SH-SY5Y (cell line): ENCODE measurements around the gene CDKN1C.

ENCODE experiments used
- GATA2 ChIP-seq: IDR thresholded peaks from 2 replicates; pipeline ENCODE4 v1.6.1; 2011; ENCODE audit warnings: mild to moderate bottlenecking, low read depth, low read length
- GATA3 ChIP-seq: IDR thresholded peaks from 2 replicates; pipeline ENCODE4 v1.6.1; 2011; ENCODE audit warnings: low read depth, mild to moderate bottlenecking, low read length, moderate library complexity

The CDKN1C gene

GRCh38 chr11:2882396-2883110 is 3.0 kb downstream of the CDKN1C start:
- TF ChIP-seq GATA3 (no peak), GATA2 (no peak)

DNA sequence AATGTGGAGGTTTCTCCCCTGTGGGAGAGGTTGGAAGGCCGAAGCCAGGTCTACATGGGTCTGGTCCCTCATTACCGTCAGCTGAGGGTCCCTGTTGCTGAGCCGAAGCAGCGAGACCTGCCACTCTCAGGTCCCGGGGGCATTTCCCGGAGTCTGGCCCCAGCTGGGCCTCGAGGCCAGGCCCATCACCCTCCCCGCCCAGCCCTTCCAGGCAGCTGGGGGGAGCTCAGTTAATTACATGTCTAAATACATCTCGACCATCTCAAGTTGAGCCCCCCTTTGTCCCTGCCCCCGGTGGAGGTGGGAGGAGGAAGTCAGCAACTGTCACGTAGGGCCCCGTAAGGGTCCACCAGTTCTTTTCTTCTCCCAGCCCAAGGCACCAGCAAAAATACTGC is 3.6 kb downstream of the CDKN1C start:
- TF ChIP-seq GATA3 (no peak), GATA2 (no peak)

- no peak for TF ChIP-seq GATA2
- TF ChIP-seq GATA3, result no peak
Observed at GRCh38 chr11:2881076-2881980, 4.2 kb downstream of the CDKN1C start.

- TF ChIP-seq GATA2, result no peak
- TF ChIP-seq GATA3, result no peak
Observed at GRCh38 chr11:2880646-2881045, 4.9 kb downstream of the CDKN1C start.

- TF ChIP-seq GATA3, result no peak
- no peak for TF ChIP-seq GATA2
Observed at GRCh38 chr11:2878782-2879181, 6.8 kb downstream of the CDKN1C start.

DNA sequence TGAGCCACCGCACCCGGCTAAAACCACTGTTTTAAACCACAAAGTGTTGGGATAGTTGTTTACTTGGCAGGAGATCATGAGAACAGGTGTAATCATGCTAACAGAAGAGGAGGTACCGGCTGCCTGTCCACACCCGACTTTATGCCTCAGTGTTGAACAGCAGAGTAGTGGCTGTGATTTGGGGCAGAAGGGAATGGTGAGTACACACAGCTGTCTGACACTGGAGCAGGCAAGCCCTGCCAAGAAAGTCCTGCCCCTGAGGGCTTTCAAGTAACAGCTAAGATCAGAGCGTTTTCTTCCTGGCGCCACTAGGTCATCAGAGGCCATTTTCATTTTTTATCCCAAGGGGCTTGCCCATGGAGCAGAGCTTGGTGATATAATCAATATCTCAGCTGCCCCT is 8.1 kb downstream of the CDKN1C start:
- TF ChIP-seq GATA3, result no peak
- no peak for TF ChIP-seq GATA2

- TF ChIP-seq GATA3 (no peak), GATA2 (no peak)
Observed at GRCh38 chr11:2874963-2875362, 10.6 kb downstream of the CDKN1C start.

DNA sequence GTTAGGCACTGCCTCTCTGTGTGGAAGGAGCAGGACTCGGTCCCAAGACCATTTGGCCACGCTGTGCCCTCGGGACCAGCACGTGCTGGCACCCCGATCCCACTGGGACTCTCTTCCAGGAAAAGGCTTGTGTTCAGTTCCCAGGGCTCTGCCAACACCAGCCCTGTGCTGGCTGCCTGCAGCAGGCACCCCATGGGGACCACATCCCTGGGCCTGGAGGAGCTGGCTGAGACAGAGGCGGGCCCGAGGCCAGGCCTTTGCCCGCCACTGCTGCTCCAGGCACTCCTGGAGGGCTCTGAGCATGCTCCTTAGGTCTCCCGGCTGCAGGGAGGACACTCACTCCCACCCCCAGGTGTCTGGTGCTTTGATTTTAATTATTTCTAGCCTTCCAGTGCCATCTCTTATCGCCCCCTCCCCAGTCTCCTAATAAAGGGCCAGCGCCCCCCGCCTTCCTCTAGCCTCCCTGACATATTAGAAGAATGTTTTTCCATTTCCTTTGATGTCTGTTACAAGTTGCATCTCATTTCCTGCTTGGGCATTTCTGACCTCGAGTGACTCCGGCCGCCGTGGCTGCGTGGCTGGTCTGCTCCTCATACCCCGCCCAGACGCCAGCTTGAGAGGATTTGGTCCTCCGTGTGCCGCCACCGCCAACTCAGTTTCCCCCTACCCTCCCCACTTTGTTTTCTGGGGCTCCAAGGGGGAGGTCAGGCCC is 14.4 kb downstream of the CDKN1C start:
- TF ChIP-seq GATA3 (no peak), GATA2 (no peak)

- TF ChIP-seq GATA3 (no peak), GATA2 (no peak)
Observed at GRCh38 chr11:2870460-2870859, 15.1 kb downstream of the CDKN1C start.

- TF ChIP-seq GATA2 (no peak), GATA3 (no peak)
Observed at GRCh38 chr11:2869561-2870427, 15.8 kb downstream of the CDKN1C start.

GRCh38 chr11:2869134-2869526 is 16.4 kb downstream of the CDKN1C start:
- TF ChIP-seq GATA3, result no peak
- no peak for TF ChIP-seq GATA2

- TF ChIP-seq GATA3 (no peak), GATA2 (no peak)
Observed at GRCh38 chr11:2868506-2869133, 17.0 kb downstream of the CDKN1C start.
